ENCODE measurements around the gene DGKI. TPM values are rescaled to one million over a fixed set of nuclear protein-coding genes. Genes with fewer than 3 reads are reported as not detected.

The DGKI gene
- total and polyA plus RNA-seq, 9 of the 15 experiments (the other 6 are each of a cell fraction or from before 2014, with no cell fraction given), result 0.11 to 0.54 (median 0.15) TPM; not detected in 5

GRCh38 chr7:137576481-137576880 is 270.3 kb downstream of the DGKI start:
- Histone ChIP-seq H2AFZ (ENCODE audit: low read depth, low read length) (no peak overlapping the region), H3K9ac (ENCODE audit: insufficient read depth in 1 of 2, low read depth in 2 of 2, low read length in 2 of 2) (no peak overlapping the region), H3K4me1 (replicated peaks in 1 of 2; ENCODE audit: control insufficient read depth in 2 of 2, insufficient read depth in 2 of 2, low read length in 2 of 2) (no peaks in the 10 kb centered on the region), H3K4me2 (ENCODE audit: insufficient read depth, low read length) (no peak overlapping the region), H3K27ac (ENCODE audit: extremely low read depth, low read depth, low read length) (no peak overlapping the region), H4K20me1 (replicated peaks; ENCODE audit: control insufficient read depth, insufficient read depth, low read length) (no peaks in the 10 kb centered on the region), H3K27me3 (ENCODE audit: control insufficient read depth in 2 of 2, insufficient read depth in 2 of 2, low read length in 2 of 2) (no peaks in the 10 kb centered on the region), H3K36me3 (ENCODE audit: control insufficient read depth, insufficient read depth, low read length) (no peaks in the 10 kb centered on the region), H3K9me1 (ENCODE audit: control insufficient read depth, insufficient read depth, low read length) (no peaks in the 10 kb centered on the region), H3K9me3 (replicated peaks; ENCODE audit: control insufficient read depth, insufficient read depth, low read depth, low read length) (no peaks in the 10 kb centered on the region), H3K79me2 (ENCODE audit: control insufficient read depth, insufficient read depth, low read length) (no peaks in the 10 kb centered on the region), H3K4me3 (no peak overlapping the region)
- no TSS peak for BruUV-seq (replicated peaks)
- no peak for FAIRE-seq
- DNase-seq (ENCODE audit: extremely low read depth in 1 of 4, low spot score in 3 of 4), result no peak
- ChIA-PET CTCF (ENCODE audit: low intra/inter-chr PET ratio) (no interaction called here), POLR2A (interaction anchor here (0.7 to 1.0 kb wide), 2 partner anchors 9 to 14 kb away, joined by 3 read pairs; no protein-coding TSS in a partner anchor)
- 1% methylated on average over 3 of the region's 3 CpGs for WGBS (ENCODE audit: insufficient coverage, low coverage, missing lambda C conversion rate)
- intact Hi-C loops (cut with micrococcal nuclease), result no loop called here
- in situ Hi-C loops (cut with MboI), result no loop called here
- ATAC-seq, result no peak
- TF ChIP-seq CBX3 (IDR thresholded peaks at IDR 0.05; ENCODE audit: borderline replicate concordance in 1 of 2, low read length in 2 of 2) (no peak), KAT8 (IDR thresholded peaks at IDR 0.05; ENCODE audit: low read depth) (no peak), EZH2 (IDR thresholded peaks at IDR 0.05; ENCODE audit: borderline replicate concordance, low read depth, low read length) (no peak), TCF7L2 (IDR thresholded peaks at IDR 0.05; ENCODE audit: low read depth, low read length) (no peak), ZNF764 (CRISPR knock-in tag; IDR thresholded peaks at IDR 0.05; ENCODE audit: low read depth) (no peak), ZNF23 (CRISPR knock-in tag; IDR thresholded peaks at IDR 0.05) (no peak), ZNF146 (CRISPR knock-in tag; IDR thresholded peaks at IDR 0.05; ENCODE audit: unreplicated experiment) (no peak), NFIC (IDR thresholded peaks at IDR 0.05) (no peak), NR4A1 (CRISPR knock-in tag; IDR thresholded peaks at IDR 0.05) (no peak), NR4A1 (tag; IDR thresholded peaks at IDR 0.05) (no peak), HDAC3 (IDR thresholded peaks at IDR 0.05; ENCODE audit: borderline replicate concordance, partially characterized antibody) (no peak), LCOR (CRISPR knock-in tag; IDR thresholded peaks at IDR 0.05) (no peak), NFATC3 (IDR thresholded peaks at IDR 0.05) (no peak)
- TF ChIP-seq, protein P1, sequence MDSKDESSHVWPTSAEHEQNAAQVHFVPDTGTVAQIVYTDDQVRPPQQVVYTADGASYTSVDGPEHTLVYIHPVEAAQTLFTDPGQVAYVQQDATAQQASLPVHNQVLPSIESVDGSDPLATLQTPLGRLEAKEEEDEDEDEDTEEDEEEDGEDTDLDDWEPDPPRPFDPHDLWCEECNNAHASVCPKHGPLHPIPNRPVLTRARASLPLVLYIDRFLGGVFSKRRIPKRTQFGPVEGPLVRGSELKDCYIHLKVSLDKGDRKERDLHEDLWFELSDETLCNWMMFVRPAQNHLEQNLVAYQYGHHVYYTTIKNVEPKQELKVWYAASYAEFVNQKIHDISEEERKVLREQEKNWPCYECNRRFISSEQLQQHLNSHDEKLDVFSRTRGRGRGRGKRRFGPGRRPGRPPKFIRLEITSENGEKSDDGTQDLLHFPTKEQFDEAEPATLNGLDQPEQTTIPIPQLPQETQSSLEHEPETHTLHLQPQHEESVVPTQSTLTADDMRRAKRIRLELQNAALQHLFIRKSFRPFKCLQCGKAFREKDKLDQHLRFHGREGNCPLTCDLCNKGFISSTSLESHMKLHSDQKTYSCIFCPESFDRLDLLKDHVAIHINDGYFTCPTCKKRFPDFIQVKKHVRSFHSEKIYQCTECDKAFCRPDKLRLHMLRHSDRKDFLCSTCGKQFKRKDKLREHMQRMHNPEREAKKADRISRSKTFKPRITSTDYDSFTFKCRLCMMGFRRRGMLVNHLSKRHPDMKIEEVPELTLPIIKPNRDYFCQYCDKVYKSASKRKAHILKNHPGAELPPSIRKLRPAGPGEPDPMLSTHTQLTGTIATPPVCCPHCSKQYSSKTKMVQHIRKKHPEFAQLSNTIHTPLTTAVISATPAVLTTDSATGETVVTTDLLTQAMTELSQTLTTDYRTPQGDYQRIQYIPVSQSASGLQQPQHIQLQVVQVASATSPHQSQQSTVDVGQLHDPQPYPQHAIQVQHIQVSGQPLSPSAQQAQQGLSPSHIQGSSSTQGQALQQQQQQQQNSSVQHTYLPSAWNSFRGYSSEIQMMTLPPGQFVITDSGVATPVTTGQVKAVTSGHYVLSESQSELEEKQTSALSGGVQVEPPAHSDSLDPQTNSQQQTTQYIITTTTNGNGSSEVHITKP (IDR thresholded peaks at IDR 0.05; ENCODE audit: partially characterized antibody), result no peak
